Uterus (tissue), 4 donors: ENCODE data around the gene MBP. TPM values are rescaled to one million over a fixed set of nuclear protein-coding genes. Genes with fewer than 3 reads are reported as not detected.

Source experiments
- DNase-seq, 2 donors: peaks; one replicate each; pipeline ENCODE4 v3.0.0-alpha.2; 2019 to 2020
- H3K27ac ChIP-seq, 2 donors: fragments of 200-600 bp; sonication (generic); 1 replicate in 1 of 2; 2 replicates in 1 of 2; pipeline ENCODE4 v1.5.1; 2016 to 2018
- H3K27me3 ChIP-seq, 2 donors: fragments of 200-600 bp; sonication (generic); one replicate each; pipeline ENCODE4 v1.5.1; 2018 to 2019; ENCODE audit warnings: control low read depth in 1 of 2
- H3K36me3 ChIP-seq, 2 donors: fragments of 200-600 bp; sonication (generic); one replicate each; pipeline ENCODE4 v1.5.1; 2019; ENCODE audit warnings: control low read depth in 1 of 2
- H3K4me1 ChIP-seq, 2 donors: fragments of 200-600 bp; sonication (generic); one replicate each; pipeline ENCODE4 v1.5.1; 2018 to 2019; ENCODE audit warnings: control low read depth in 1 of 2
- H3K4me3 ChIP-seq, 2 donors: fragments of 200-600 bp; sonication (generic); 1 replicate in 1 of 2; 2 replicates in 1 of 2; pipeline ENCODE4 v1.5.1; 2018 to 2019; ENCODE audit warnings: mild to moderate bottlenecking in 1 of 2
- H3K9me3 ChIP-seq, 2 donors: fragments of 200-600 bp; sonication (generic); one replicate each; pipeline ENCODE4 v1.5.1; 2019; ENCODE audit warnings: control low read depth in 1 of 2
- CTCF ChIP-seq, 4 experiments: fragments of 200-600 bp in 2 of 4; fragments of 450-650 bp in 2 of 4; sonication (generic) in 2 of 4; IDR thresholded peaks; one replicate each; pipeline ENCODE4 v1.5.1; 2016 to 2019; ENCODE audit warnings: antibody characterized with exemption in 4 of 4, mild to moderate bottlenecking in 2 of 4, moderate library complexity in 1 of 4
- POLR2A ChIP-seq, 2 donors: fragments of 450-650 bp; IDR thresholded peaks; one replicate each; pipeline ENCODE4 v1.6.1; 2016; ENCODE audit warnings: antibody characterized with exemption in 2 of 2, mild to moderate bottlenecking in 1 of 2, moderate library complexity in 1 of 2
- intact Hi-C: fragments of 100-400 bp; cut with DNase I; formaldehyde crosslinking; loops from one replicate; pipeline ENCODE4 v1.15.1; 2023; ENCODE audit warnings: low total_unique reads
- total RNA-seq, 4 donors: library from RNA; depleted of rRNA in 3 of 4; stranded (reverse); fragments of >200 nt in 3 of 4; gene quantifications; one replicate each; pipeline versions ENCODE4 v1.1.0 to v1.2.4, GENCODE V29; 2014 to 2023
- donor health status: DM: yes; HTN: yes; CAD: no.

Gene MBP
- total RNA-seq, 4 donors from 2014 or later = 12.1 to 52.2 (median 19.8) TPM

GRCh38 chr18:77056344-77057005 is 76.1 kb downstream of the MBP start:
- H3K36me3 ChIP-seq = no peaks in the 10 kb centered on the region
- TF ChIP-seq POLR2A (IDR thresholded peaks at IDR 0.05) (no peak), CTCF (IDR thresholded peaks at IDR 0.05) (no peak)
- no peak overlapping the region for H3K4me3 ChIP-seq
- H3K9me3 ChIP-seq = no peaks in the 10 kb centered on the region
- H3K27me3 ChIP-seq = no peaks in the 10 kb centered on the region
- DNase-seq = no peak
- H3K4me1 ChIP-seq = no peaks in the 10 kb centered on the region
- intact Hi-C loops = no loop called here
- peak overlapping the region; percentile 64 to 74 for H3K27ac ChIP-seq

- no peaks in the 10 kb centered on the region for H3K36me3 ChIP-seq
- no peak overlapping the region for H3K4me3 ChIP-seq
- H3K27ac ChIP-seq = peak overlapping the region; percentile 64 to 74
- no peaks in the 10 kb centered on the region for H3K9me3 ChIP-seq
- TF ChIP-seq CTCF (IDR thresholded peaks at IDR 0.05) (no peak), POLR2A (IDR thresholded peaks at IDR 0.05) (no peak)
- H3K4me1 ChIP-seq = no peaks in the 10 kb centered on the region
- no peak for DNase-seq
- intact Hi-C loops = no loop called here
- H3K27me3 ChIP-seq = no peaks in the 10 kb centered on the region
These were observed 76.9 kb downstream of the MBP start for GRCh38 chr18:77055429-77056300.

- peak; percentile 75 to 81 for DNase-seq
- Histone ChIP-seq H3K27me3 (no peaks in the 10 kb centered on the region), H3K4me3 (no peak overlapping the region), H3K9me3 (no peaks in the 10 kb centered on the region), H3K36me3 (no peaks in the 10 kb centered on the region), H3K4me1 (no peaks in the 10 kb centered on the region), H3K27ac (peak overlapping the region; percentile 64 to 74)
- TF ChIP-seq POLR2A (IDR thresholded peaks at IDR 0.05) (no peak), CTCF (IDR thresholded peaks at IDR 0.05) (peak; percentile 56 to 76 (median 64))
- intact Hi-C loops = no loop called here
These were observed 77.8 kb downstream of the MBP start for GRCh38 chr18:77054606-77055428.

- intact Hi-C loops = no loop called here
- H3K4me1 ChIP-seq = no peaks in the 10 kb centered on the region
These were observed 78.3 kb downstream of the MBP start for GRCh38 chr18:77054288-77054605.

More at GRCh38 chr18:77054288-77054605, 78.3 kb downstream of the MBP start:
- Histone ChIP-seq H3K4me3 (no peak overlapping the region), H3K36me3 (no peaks in the 10 kb centered on the region), H3K27ac (peak overlapping the region; percentile 50 to 74), H3K27me3 (no peaks in the 10 kb centered on the region), H3K9me3 (no peaks in the 10 kb centered on the region)
- DNase-seq = no peak
- no peak for TF ChIP-seq CTCF (IDR thresholded peaks at IDR 0.05)
